GM10266 (cell line): Measurements from ENCODE around the gene SAPCD2.

ENCODE experiments used
- DNase-seq: peaks from one replicate; pipeline ENCODE4 v3.0.0; 2012; ENCODE audit errors: extremely low spot score
- CTCF ChIP-seq: IDR thresholded peaks from 2 replicates; pipeline ENCODE4 v1.5.1; 2012; ENCODE audit warnings: mild to moderate bottlenecking, low read depth; ENCODE audit not compliant: control insufficient read depth, insufficient read depth; ENCODE audit errors: missing control alignments

The SAPCD2 gene

GRCh38 chr9:137057545-137057944 is 12.8 kb downstream of the SAPCD2 start:
- no peak for DNase-seq
- TF ChIP-seq CTCF, result no peak

- no peak for TF ChIP-seq CTCF
These were observed 13.5 kb downstream of the SAPCD2 start for GRCh38 chr9:137056739-137057415.

GRCh38 chr9:137055385-137056364 is 14.7 kb downstream of the SAPCD2 start:
- TF ChIP-seq CTCF, result no peak
- no peak for DNase-seq

More at GRCh38 chr9:137056739-137057415, 13.5 kb downstream of the SAPCD2 start:
- DNase-seq, result no peak

GRCh38 chr9:137054932-137055384 is 15.4 kb downstream of the SAPCD2 start:
- no peak for TF ChIP-seq CTCF
- no peak for DNase-seq

- DNase-seq, result no peak
- TF ChIP-seq CTCF, result no peak
These were observed 16.1 kb downstream of the SAPCD2 start, which contains the start of gene ENTPD2 for GRCh38 chr9:137053944-137054931. Gene ENTPD2, minus strand, starts transcription at chr9:137054061. Its CDS starts 64 bp downstream, at chr9:137053997.
